T-helper 2 cell (primary cell): ENCODE data around the gene POLR2I.

Source experiments
- DNase-seq, 5 experiments: peaks; one replicate each; pipeline versions ENCODE4 v3.0.0 to v3.0.0-alpha.2; 2012 to 2022

Gene POLR2I

DNA sequence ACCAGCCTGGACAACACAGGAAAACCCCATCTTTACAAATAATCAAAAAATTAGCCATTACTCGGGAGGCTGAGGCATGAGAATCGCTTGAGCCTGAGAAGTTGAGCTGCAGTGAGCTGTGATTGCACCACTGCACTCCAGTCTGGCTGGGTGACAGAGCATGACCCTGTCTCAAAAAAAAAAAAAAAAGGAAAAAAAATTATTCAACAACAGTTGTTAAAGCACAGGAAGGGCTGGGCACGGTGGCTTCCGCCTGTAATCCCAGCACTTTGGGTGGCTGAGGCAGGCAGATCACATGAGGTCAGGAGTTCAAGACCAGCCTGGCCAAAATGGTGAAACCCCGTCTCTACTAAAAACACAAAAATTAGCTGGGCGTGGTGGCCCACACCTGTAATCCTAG is 16.5 kb upstream of the POLR2I start:
- DNase-seq = peak in 1 of 5 experiments; percentile 13

DNA sequence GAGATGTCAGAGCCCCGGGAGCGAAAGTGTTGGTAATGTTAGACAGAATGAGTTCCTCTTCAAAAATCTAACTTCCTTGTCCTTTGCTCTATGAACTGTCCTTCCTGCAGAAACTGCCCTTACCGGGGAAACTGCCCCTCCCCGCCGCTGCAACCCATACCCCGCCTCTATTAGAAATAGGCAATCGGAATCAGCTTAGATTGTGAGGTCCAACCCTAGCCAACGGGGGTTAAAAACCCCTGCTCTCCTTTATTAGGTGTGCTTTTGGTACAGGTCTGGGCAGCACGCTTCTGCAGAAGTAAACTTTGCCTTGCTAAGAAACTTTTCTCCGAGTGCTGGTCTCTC is 13.7 kb upstream of the POLR2I start:
- no peak for DNase-seq

DNA sequence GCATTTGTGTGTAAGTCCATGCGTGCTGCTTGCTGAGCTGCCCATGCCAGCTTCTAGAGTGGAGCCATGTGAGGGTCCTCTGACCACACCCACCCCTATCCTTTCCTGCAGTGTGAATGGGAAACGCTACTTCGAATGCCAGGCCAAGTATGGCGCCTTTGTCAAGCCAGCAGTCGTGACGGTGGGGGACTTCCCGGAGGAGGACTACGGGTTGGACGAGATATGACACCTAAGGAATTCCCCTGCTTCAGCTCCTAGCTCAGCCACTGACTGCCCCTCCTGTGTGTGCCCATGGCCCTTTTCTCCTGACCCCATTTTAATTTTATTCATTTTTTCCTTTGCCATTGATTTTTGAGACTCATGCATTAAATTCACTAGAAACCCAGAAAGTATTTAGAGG is 10.9 kb upstream of the POLR2I start:
- DNase-seq = no peak

DNA sequence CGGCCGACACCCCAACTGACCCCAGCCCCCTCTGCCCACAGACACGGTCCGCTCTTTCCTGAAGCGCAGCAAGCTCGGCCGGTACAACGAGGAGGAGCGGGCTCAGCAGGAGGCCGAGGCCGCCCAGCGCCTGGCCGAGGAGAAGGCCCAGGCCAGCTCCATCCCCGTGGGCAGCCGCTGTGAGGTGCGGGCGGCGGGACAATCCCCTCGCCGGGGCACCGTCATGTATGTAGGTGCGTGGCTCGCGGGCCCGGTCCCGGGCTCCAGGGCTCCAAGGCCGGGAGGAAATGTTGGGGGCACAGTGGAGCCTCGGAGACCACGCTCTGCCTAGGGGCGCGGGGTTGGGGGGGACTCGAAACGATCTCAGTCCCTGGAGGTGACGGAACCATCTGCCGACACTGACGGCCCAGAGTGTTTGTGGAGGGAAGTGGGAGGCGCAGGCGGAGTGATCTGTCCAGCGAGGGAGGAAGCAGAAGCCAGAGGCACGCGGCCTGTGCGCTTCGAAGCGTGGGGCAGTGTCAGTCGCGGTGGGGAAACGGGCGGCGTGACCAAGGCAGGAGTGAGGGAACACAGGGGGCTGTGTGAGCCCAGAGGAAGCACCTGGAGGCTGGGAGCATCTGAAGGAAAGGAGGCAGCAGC is 6.9 kb upstream of the POLR2I start:
- DNase-seq = no peak

DNA sequence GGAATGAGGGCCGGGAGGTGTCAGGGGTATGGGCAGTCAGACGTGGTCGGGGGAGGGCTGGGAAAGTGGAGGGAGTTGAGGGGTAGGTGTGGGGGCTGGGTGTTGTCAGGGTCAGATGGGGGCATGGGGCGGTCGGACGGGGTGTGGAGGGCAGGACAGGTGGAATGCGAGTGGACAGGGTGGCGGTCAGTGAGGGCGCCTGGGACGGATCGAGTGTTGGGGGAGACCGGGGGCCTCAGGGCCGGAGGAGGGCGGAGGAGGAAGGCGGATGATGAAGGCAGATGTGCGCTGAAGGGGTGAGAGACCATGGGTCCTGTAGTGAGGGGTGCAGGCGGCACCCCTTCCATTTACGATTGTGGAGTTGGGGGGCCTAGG is 6.3 kb upstream of the POLR2I start:
- no peak for DNase-seq

DNA sequence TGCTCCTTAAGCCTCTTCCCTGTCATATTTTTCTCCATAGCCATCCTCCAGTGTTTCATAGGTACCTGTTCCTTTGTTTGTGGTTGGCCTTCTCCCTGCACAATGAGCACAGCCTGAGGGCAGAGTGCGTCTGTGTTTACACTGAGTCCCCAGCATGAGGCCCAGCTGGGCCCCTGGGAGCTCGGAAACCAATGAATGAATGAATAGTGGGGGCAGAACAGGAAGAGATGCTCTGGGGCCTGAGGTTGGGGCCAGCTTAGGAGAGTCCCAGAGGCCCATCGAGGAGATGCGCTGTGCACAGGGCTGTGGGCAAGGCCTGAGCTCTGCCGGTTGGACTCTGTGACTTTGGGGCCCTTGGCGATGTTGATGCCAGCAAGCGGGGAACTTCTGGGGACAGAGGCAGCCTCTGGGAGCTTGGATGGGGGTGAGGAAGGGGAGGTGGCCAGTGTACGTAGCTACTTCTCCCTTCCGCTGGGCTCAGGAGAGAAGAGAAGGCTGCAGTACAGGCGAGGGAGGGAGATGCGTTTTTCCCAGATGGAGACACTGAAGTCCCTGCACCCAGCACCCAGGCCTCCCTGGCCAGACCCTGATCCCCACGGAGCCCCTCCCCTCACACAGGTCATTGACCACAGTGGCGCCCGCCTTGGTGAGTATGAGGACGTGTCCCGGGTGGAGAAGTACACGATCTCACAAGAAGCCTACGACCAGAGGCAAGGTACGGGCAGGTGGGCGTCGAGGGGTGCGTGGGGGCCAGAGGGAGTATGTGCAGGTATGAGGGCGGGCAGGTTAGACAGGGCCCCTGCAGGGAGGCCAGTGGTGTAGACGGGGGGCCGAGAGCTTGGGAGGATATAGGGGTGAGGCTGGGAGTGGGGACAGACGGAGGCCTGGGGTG is 5.7 kb upstream of the POLR2I start:
- no peak for DNase-seq

DNA sequence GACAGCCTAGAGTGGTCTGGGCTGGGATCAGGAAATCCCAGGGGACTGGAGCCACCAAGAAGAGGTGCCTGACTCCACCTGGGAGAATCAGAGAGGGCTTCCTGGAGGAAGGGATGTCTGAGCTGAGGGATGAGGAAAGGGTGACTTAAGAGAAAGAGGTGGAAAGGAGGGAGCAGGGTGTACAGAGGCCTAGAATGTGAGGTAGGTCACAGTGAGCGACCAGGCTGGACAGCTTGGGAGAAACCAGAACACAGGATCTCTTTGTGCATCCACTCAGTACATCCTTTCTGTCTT is 1.6 kb upstream of the POLR2I start:
- no peak for DNase-seq

DNA sequence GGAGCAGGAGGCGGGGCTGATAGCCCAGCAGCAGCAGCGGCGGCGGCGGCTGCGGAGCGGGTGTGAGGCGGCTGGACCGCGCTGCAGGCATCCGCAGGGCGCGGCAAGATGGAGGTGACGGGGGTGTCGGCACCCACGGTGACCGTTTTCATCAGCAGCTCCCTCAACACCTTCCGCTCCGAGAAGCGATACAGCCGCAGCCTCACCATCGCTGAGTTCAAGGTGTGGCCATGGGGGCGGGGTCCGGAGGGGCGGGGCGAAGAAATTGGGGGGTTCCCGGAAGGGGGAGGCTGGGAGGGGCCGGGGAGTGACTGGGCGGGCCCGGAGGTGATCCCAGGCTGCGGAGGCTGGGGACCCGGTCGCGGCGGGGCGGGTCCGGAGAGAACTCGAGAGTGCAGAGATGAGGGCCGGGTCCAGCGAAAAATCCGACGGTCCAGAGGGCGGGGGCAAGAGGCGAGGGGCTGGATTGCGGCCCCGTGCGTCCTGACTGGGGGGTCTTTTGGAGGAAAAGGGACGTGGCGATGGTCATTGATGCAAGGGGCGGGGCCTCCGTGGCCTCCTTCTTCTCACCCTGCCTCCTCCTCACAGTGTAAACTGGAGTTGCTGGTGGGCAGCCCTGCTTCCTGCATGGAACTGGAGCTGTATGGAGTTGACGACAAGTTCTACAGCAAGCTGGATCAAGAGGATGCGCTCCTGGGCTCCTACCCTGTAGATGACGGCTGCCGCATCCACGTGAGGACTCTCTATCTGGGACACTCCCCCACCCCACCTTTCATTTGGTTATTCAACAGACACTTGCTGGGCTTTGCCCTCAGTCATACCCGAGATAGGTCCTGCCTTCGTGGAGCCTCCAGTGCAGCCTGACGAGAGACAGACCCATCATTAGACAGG is 1.0 kb upstream of the POLR2I start, which contains the start of gene TBCB:
TSS of gene TBCB (plus strand) at position 16 of the 891 bp plus-strand sequence. CDS start at position 109, 93 bp downstream.
- DNase-seq = peak in 4 of 5 experiments; percentile 55 to 93 (median 86)

DNA sequence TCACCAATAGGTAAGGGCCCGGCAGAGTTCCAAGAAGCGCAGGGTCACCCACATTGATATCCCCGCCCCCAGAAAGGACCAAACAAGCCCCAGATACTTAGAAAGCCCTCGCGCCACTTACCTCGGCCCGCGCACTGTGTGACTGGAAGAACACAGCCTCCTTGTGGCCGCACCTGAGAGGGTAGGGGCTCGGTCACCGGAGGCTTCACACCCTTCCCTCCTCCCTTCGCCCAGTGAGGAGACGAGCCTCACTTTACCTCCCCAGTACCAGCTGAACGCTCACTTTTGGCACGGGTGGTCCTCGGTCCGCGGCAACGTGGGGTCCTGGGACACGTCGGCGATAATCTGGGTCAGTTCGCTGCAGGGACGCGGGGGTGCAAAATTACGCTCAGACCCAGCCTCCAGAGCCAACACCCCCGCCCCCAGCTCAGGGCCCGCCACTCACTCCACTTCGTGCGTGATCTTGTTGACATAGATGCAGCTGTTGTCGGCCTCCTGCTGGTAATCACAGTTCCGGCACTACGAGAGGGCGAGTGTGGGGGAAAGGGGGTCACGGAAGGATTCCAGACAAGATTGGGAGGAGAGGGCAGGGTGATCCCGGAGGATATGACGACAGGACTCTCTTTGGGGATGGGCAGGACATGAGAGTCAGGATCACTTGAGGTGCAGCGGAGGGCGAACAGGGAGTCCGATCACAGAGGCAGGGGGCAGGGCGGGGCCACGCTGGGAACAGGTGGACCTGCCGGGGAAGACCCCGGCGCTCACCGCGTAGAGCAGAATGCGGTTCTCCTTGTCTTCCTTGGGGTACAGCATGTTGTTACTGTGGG is 568 bp downstream of the POLR2I start:
- DNase-seq = peak in 1 of 5 experiments; percentile 41

DNA sequence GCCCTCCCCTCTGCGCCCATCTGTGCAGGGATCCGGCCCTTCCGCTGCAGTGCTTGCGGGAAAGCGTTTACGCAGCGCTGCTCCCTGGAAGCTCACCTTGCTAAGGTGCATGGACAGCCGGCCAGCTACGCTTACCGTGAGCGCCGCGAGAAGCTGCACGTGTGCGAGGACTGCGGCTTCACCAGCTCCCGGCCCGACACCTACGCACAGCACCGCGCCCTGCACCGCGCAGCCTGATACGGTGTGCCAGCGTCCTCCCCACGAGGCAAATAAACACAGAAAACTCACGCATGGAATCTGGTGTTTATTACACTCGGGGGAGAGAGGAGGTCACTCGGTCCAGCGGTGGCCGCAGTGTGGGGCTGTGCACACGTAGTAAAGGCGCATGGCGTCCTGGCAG is 1.2 kb downstream of the POLR2I start:
- no peak for DNase-seq

DNA sequence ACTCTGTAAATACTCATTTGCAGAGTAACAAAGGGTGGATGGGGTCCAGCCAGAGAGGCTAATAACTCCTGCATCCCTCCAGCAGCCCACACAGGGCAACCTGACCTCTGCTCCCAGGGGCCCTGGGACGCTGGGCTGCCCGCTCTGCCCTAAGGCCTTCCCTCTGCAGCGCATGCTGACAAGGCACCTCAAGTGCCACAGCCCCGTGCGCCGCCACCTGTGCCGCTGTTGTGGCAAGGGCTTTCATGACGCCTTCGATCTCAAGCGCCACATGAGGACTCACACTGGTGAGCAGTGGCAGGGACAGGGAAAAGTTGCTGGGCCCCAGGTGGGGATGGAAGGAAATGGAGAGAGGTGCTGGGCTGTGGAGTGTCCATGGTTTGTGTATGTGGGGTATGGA is 2.0 kb downstream of the POLR2I start:
- no peak for DNase-seq

DNA sequence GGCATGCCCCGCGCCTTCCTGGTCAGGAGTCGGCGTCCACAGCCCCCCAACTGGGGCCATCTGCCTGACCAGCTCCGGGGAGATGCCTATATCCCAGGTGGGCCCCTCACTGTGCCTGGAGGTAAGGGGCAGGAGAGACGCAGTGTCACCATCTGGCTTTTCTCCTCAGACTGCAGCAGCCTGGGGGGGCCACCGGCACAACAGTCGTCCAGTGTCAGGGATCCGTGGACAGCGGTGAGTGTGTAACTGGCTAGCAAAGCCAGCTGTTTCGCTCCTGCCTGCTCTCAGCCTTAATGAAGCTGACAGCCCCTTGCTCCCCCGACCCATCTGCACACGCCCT is 3.5 kb downstream of the POLR2I start:
- no peak for DNase-seq

DNA sequence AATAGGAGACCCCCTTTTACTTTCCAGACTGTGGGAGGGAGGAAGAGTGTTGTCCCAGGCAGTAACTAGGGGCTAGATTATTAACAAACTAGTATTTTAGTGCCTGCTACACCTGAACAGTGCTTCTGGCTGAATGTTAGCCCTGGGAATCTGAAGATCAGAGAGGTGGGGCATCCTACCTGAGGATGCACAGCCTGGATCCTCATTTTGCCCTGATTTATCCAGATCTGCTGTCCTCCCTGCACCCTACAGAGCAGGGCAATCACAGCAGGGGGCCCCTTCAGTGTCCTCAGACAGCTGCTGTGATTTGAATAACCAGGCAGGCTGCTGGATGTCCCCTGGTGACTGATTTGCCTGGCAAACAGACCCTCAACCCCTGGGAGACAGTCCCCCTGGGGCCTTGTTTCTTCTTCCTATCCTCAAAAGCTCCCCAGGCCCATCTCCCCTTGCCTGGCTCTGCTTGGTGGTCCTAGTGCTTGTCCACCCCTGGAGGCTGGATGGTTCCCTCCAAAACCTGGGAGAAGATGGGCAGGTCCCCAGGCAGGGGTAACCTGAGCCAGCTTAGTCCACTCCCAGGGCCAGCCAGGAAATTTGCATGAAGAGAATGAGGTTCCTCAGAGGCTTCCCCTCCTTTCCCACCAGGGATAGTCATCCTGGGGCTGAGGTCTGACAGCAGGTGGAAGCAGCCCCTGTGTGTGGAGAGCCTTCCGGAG is 4.0 kb downstream of the POLR2I start, which contains the start of gene OVOL3:
TSS of gene OVOL3 (plus strand) at position 657 of the 713 bp plus-strand sequence. CDS start 60 bp downstream, outside the sequence.
- DNase-seq = no peak

DNA sequence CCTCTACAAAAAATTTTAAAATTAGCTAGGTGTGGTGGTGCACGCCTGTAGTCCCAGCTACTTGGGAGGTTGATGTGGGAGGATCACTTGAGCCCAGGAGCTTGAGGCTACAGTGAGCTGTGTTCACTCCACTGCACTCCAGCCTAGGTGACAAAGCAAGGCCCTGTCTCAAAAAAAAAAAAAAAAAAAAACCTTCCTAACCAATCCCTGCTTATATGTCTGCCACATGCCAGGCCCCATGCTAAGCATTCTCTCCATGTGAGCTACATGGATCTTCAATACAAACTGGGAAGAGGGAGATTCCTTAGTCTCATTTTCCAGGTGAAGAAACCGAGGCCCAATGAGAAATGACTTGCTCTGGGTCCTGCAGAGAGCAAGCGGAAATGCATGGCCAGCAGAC is 6.0 kb downstream of the POLR2I start:
- DNase-seq = no peak

DNA sequence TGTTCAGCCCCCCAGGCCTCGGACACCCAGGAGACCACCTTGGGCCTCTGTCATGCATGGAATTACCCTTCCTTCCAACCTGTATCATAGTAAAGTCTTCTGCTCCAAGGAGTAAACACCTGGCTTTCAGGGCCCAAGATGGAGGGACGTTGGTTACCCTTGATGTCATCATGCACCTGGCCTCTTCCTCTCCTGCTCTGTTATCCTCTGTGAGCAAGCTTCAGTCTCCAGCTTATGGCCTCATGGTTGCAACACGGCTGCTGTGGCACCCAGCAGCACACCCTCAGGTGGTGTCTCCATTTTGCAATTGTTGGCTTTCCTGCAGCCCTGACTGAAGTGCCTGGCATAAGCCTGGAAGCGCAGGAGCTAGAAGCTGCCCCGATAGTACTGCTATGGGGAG is 7.7 kb downstream of the POLR2I start:
- DNase-seq = no peak

DNA sequence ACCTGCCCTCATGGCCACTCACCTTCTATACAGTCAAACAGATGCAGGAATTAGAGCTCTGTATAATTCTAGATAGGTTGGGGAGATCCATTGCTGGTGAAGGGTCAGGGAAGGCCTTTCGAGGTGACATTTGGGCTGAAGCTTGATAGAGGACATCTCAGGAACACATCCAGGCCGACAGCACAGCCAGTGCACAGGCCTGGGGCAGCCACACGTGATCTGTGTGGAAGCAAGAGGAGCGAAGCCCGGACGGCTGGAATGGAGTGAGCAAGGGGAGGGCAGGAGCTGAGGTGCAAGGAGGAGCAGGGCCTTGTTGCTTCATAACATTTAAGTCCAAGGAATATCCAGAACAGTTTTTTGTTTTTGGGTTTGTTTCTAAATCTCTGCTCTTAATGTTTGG is 8.2 kb downstream of the POLR2I start:
- no peak for DNase-seq

DNA sequence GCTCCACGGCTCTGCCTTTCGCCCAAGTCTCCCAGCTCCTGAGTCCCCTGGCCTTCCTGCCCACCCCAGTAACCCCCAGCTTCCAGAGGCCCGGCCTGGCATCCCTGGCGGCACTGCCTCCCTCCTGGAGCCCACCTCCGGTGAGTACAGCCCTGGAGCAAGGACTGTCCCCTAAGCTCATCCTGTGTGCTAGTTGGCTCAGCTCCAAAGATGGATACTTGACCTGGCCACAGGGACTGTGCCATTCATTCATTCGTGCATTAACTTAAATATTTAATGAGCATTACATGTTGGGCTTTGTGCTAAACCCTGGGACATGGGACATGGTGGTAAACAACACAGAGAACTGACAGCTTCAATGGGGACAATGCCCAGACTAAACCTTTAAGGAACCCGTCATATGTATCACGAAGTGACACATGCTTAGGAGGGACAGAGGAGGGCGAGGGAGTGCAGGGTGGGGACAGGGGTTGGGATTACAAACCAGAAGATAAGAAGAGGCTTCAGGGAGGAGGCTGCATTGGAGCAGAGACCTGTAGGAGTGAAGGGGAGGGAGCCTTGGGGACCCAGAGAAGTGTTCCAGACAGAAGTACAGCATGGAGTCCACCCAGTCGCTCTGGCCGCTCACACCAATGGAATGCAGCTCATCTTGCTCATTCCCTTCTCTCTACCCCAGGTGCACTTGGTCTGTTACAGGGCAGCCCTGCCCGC is 10.7 kb downstream of the POLR2I start:
- DNase-seq = no peak

DNA sequence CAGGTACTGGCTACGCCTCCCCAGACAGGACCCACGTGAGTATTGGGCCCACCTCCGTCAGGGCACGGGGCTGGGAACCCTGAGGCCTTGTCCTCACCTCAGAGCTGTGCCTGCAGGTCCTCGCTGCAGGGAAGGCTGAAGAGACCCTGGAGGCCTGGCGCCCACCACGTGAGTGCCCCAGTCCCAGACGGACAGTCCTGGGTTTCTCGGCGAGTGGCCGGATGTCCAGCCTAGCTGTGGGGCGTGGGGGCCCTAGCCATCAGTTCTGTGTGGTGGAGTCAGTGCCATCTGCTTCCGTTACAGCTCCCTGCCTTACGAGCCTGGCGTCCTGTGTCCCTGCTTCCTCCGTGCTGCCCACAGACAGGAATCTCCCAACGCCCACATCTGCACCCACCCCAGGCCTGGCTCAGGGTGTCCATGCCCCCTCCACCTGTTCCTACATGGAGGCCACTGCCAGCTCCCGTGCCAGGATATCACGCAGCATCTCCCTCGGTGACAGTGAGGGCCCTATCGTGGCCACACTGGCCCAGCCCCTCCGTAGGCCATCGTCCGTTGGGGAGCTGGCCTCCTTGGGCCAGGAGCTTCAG is 11.5 kb downstream of the POLR2I start:
- no peak for DNase-seq

DNA sequence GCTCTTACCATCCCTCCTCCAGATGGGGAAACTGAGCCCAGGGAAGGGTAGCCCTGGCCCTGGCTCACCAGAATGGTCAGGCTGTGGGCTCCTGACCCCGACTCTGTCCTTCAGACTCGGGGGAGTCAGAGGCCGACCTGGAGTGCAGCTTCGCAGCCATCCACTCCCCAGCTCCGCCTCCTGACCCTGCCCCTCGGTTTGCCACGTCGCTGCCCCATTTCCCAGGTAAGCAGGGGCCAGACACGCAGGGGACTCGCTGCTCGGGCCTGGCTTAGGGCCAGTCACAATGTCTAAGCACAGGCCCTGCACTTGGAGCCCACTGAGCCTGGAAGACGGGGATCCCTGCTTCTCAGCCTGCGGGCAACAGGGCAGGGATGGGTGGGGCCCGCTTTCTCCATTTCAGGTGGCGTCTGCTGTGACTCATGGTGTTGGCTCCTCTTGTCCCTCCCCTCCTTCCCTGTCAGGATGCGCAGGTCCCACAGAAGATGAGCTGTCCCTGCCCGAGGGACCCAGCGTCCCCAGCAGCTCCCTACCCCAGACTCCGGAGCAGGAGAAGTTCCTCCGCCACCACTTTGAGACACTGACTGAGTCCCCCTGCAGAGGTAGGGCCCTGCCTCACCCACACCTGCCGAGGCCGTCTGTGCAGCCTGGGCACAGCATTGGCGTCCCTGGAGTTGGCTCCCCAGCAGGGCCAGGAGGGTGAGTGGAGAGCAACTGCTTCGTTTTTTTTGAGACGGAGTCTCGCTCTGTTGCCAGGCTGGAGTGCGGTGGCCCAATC is 12.9 kb downstream of the POLR2I start:
- DNase-seq = no peak

DNA sequence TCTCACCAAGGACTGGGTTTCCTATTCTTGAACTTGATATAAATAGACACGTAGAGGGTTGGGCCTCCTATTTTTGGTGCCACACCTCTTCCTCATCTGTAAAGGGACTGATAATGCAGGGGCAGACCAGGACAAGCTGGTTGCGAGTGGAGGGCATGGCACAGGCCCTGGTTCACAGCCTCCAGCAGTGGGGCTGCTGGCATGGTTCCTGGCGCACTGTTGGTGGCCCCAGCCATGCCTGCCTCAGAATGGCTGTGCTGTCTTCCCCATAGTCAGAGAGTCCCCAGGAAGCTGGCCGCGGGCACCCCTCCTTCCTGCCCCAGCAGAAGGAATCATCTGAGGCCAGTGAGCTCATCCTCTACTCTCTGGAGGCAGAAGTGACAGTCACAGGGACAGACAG is 14.2 kb downstream of the POLR2I start:
- DNase-seq = no peak
